Transverse colon (tissue), 4 donors: Measurements from ENCODE around the gene TOP1.

Source experiments
- CTCF ChIP-seq, 5 experiments: fragments of 200-600 bp in 3 of 5; fragments of 450-650 bp in 2 of 5; sonication (generic) in 3 of 5; IDR thresholded peaks; 1 replicate in 2 of 5; 2 replicates in 3 of 5; pipeline ENCODE4 v1.5.1; 2016 to 2017; ENCODE audit warnings: antibody characterized with exemption in 5 of 5, inconsistent platforms in 3 of 5, mild to moderate bottlenecking in 2 of 5, moderate library complexity in 1 of 5
- EP300 ChIP-seq: sonication (generic); formaldehyde crosslinking; IDR thresholded peaks from one replicate; pipeline ENCODE4 v1.6.1; 2017; ENCODE audit warnings: antibody characterized with exemption, low read depth
- POLR2A ChIP-seq: fragments of 450-650 bp; IDR thresholded peaks from one replicate; pipeline ENCODE4 v1.6.1; 2016; ENCODE audit warnings: antibody characterized with exemption, mild to moderate bottlenecking, moderate library complexity
- POLR2AphosphoS5 ChIP-seq, 3 donors: sonication (generic); formaldehyde crosslinking; IDR thresholded peaks; one replicate each; pipeline ENCODE4 v1.6.1; 2016; ENCODE audit warnings: antibody characterized with exemption in 3 of 3

GRCh38 chr20:41124451-41125094 lies 96.0 kb downstream of the TOP1 start:
- TF ChIP-seq CTCF (IDR thresholded peaks at IDR 0.05) = no peak
- TF ChIP-seq POLR2A = no peak
- TF ChIP-seq EP300 = no peak
- TF ChIP-seq POLR2AphosphoS5 (IDR thresholded peaks at IDR 0.05) = peak in 2 of 3 donors; percentile 36 to 43
